ENCODE results near the gene MAP2K5. TPM values are rescaled to one million over a fixed set of nuclear protein-coding genes. Genes with fewer than 3 reads are reported as not detected.

MAP2K5 gene
- total RNA-seq, 4 donors from 2014 or later = 8.0 to 14.0 (median 9.1) TPM

- DNase-seq (ENCODE audit: low spot score in 2 of 2) = no peak
- H3K4me3 ChIP-seq (ENCODE audit: low read depth, poor library complexity, severe bottlenecking) = no peak within 1 kb of the TSS
- 1 to 3% methylated on average over 33 to 52 of the region's 58 CpGs for WGBS, 2 donors
- TF ChIP-seq POLR2A (IDR thresholded peaks at IDR 0.05) (no peak), CTCF (IDR thresholded peaks at IDR 0.05) (no peak)
- intact Hi-C loops (cut with DNase I; ENCODE audit: low total_unique reads) = loop anchor here (10.0 kb wide), 1 partner anchor 880 kb away; no protein-coding TSS in a partner anchor
Observed at GRCh38 chr15:67824976-67825880, 282.7 kb downstream of the MAP2K5 start, which contains the start of gene SKOR1. SKOR1 (plus strand) TSS chr15:67825509; CDS start chr15:67825603, 94 bp downstream.

- no peak overlapping the region for H3K4me3 ChIP-seq (ENCODE audit: low read depth, poor library complexity, severe bottlenecking)
- intact Hi-C loops (cut with DNase I; ENCODE audit: low total_unique reads) = loop anchor here (10.0 kb wide), 1 partner anchor 881 kb away; no protein-coding TSS in a partner anchor
- WGBS, 2 donors = 5 to 6% methylated on average over 25 to 42 of the region's 77 CpGs
- no peak for DNase-seq (ENCODE audit: low spot score in 2 of 2)
- TF ChIP-seq POLR2A (IDR thresholded peaks at IDR 0.05) (no peak), CTCF (IDR thresholded peaks at IDR 0.05) (no peak)
Observed at GRCh38 chr15:67825881-67826716, 283.6 kb downstream of the MAP2K5 start.

- no peak for DNase-seq (ENCODE audit: low spot score in 2 of 2)
- intact Hi-C loops (cut with DNase I; ENCODE audit: low total_unique reads) = loop anchor here (10.0 kb wide), 1 partner anchor 882 kb away; no protein-coding TSS in a partner anchor
- H3K4me3 ChIP-seq (ENCODE audit: low read depth, poor library complexity, severe bottlenecking) = no peak overlapping the region
- TF ChIP-seq POLR2A (IDR thresholded peaks at IDR 0.05) = no peak
- TF ChIP-seq CTCF (IDR thresholded peaks at IDR 0.05) = no peak
- WGBS, 2 donors = 4 to 7% methylated on average over 32 to 36 of the region's 88 CpGs
Observed at GRCh38 chr15:67826717-67827561, 284.4 kb downstream of the MAP2K5 start.

- WGBS, 2 donors = 4 to 6% methylated on average over 5 to 75 of the region's 91 CpGs
- intact Hi-C loops (cut with DNase I; ENCODE audit: low total_unique reads) = loop anchor here (10.0 kb wide), 1 partner anchor 883 kb away; no protein-coding TSS in a partner anchor
- no peak for DNase-seq (ENCODE audit: low spot score in 2 of 2)
- no peak for TF ChIP-seq CTCF (IDR thresholded peaks at IDR 0.05)
- no peak for TF ChIP-seq POLR2A (IDR thresholded peaks at IDR 0.05)
- H3K4me3 ChIP-seq (ENCODE audit: low read depth, poor library complexity, severe bottlenecking) = no peak overlapping the region
Observed at GRCh38 chr15:67827562-67828277, 285.2 kb downstream of the MAP2K5 start.
